ENCODE data around the gene TEPSIN.

The TEPSIN gene

DNA sequence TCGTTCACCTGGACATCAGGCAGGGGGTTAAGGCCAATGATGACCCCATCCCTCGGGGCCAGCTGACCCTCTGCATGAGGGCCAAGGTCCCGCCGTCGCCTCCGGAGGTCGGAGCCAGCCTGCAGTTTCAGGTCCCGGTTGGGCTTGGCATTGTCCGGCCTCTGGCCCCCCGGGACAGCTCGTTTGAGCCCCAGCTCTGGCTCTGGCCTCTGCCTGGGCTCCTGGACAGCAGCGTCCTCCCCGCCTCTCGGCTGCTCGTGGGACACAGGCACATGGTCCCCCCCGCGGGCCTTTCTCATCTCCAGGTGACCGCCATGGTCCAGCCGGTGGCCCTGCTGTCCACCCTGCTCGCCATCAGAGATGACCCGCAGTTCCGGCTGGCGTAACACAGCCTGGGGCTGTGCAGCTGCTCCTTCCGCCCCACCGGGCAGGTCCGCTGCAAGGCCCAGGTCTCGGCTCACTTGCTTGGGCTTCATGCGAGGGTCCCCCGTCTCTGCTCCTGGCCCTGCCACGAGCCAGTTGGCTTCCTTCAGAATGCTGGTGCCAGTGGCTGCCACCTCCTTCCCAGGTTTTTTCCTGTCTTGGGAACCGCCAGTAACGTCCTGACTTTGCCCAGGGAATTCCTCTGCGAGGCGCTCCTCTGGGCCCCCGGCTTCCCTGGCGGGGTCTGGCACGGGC, 6.9 kb upstream of the TEPSIN start:
- Histone ChIP-seq H3K27me3 (ENCODE audit: control insufficient read depth, insufficient read depth, low read length) (no peaks in the 10 kb centered on the region), H3K4me3 (ENCODE audit: low read length) (no peak overlapping the region), H3K36me3 (ENCODE audit: control insufficient read depth, insufficient read depth, low read length) (peaks cover 6% of the 10 kb centered on the region), H3K9ac (ENCODE audit: low read length) (no peak overlapping the region), H3K4me1 (ENCODE audit: control insufficient read depth, insufficient read depth, low read length) (peaks cover 3% of the 10 kb centered on the region), H3K9me3 (ENCODE audit: control insufficient read depth, low read length) (no peaks in the 10 kb centered on the region)

DNA sequence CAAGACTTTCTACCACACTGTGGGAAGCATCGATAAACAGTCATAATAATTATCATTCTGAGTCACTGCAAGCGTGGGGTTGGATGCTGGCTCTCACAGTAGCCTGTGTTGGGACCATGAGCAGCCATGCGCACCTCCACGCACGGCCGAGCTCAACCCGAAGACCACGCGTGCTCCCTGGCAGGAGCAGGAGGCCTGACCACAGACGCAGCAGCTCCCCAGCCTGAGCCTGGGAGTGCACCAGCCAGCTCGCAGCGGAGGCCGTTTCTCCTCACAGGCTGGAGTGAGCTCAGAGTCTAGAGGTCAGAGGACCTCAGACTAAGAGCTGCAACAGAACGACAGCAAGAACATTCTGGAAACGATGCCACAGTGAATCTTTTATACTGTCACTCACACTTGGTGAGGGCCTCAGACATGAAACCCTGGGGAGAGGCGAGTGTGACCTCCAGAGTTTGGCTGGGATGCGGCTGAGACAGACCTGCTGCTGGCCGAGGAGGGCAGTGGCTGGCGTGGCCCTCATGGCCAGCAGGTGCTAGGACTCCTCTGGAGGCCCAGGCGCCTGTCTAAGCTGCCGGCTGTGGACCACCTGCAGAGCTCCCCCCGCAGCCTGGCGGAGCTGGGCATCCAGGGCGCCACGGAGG, 6.3 kb upstream of the TEPSIN start:
- peaks cover 5% of the 10 kb centered on the region for H3K4me1 ChIP-seq (ENCODE audit: control insufficient read depth, insufficient read depth, low read length)
- no peak overlapping the region for H3K4me3 ChIP-seq (ENCODE audit: low read length)
- H3K27me3 ChIP-seq (ENCODE audit: control insufficient read depth, insufficient read depth, low read length), result no peaks in the 10 kb centered on the region
- peaks cover 6% of the 10 kb centered on the region for H3K36me3 ChIP-seq (ENCODE audit: control insufficient read depth, insufficient read depth, low read length)
- H3K9me3 ChIP-seq (ENCODE audit: control insufficient read depth, low read length), result no peaks in the 10 kb centered on the region
- H3K9ac ChIP-seq (ENCODE audit: low read length), result no peak overlapping the region

DNA sequence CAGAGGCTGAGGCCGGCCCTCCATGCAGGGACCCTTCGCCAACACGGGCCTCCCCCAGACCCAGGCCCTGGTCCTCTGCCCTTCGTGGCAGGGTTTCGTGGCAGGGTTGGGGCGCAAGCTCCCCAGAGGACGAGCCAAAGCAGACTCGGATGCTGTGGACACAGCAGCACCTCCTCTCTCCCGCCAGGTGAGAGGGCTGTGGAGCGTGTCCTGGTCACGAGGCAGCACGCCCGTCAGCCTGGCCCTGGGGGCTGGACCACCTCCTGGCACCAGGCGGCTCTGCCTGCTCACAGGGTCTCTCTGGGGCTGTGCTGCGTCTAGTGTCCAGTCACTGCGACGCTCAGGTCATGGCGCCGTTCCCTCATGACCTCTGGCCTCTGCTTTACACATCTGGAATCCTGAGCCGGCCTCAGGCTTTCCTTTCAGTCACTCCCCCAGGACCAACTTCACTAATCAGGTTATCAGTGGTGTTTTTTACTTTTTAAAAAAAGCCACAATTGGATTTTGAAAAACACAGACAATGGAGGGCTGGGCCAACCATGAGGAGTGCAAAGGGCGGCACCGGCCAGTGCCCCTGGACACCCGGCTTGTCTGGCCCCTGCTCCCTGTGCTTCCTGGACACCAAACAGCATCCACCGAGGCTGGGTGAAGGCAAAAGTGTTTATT, 5.6 kb upstream of the TEPSIN start:
- Histone ChIP-seq H3K4me3 (ENCODE audit: low read length) (no peak overlapping the region), H3K9ac (ENCODE audit: low read length) (no peak overlapping the region), H3K4me1 (ENCODE audit: control insufficient read depth, insufficient read depth, low read length) (peaks cover 10% of the 10 kb centered on the region), H3K9me3 (ENCODE audit: control insufficient read depth, low read length) (no peaks in the 10 kb centered on the region), H3K36me3 (ENCODE audit: control insufficient read depth, insufficient read depth, low read length) (peaks cover 3% of the 10 kb centered on the region), H3K27me3 (ENCODE audit: control insufficient read depth, insufficient read depth, low read length) (no peaks in the 10 kb centered on the region)

DNA sequence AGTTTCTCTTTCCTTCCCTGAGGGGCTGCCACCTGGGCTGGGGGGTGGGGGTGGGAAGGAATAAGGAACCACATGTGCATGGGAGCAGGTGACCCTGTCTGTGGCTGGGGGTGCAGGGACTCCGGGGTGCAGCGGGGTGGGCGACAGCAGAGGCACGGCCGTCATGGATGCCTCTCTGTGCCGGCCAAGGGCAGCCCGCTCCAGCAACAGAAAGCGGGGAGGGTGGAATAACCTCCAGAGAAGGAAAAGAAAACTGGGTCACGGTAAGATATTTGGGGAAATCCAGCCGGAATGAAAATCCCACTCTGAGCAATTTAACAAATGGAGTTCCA, 4.4 kb upstream of the TEPSIN start:
- H3K4me3 ChIP-seq (ENCODE audit: low read length), result no peak overlapping the region
- no peak overlapping the region for H3K9ac ChIP-seq (ENCODE audit: low read length)
- H3K9me3 ChIP-seq (ENCODE audit: control insufficient read depth, low read length), result no peaks in the 10 kb centered on the region
- no peaks in the 10 kb centered on the region for H3K36me3 ChIP-seq (ENCODE audit: control insufficient read depth, insufficient read depth, low read length)
- peaks cover 10% of the 10 kb centered on the region for H3K4me1 ChIP-seq (ENCODE audit: control insufficient read depth, insufficient read depth, low read length)
- H3K27me3 ChIP-seq (ENCODE audit: control insufficient read depth, insufficient read depth, low read length), result no peaks in the 10 kb centered on the region

DNA sequence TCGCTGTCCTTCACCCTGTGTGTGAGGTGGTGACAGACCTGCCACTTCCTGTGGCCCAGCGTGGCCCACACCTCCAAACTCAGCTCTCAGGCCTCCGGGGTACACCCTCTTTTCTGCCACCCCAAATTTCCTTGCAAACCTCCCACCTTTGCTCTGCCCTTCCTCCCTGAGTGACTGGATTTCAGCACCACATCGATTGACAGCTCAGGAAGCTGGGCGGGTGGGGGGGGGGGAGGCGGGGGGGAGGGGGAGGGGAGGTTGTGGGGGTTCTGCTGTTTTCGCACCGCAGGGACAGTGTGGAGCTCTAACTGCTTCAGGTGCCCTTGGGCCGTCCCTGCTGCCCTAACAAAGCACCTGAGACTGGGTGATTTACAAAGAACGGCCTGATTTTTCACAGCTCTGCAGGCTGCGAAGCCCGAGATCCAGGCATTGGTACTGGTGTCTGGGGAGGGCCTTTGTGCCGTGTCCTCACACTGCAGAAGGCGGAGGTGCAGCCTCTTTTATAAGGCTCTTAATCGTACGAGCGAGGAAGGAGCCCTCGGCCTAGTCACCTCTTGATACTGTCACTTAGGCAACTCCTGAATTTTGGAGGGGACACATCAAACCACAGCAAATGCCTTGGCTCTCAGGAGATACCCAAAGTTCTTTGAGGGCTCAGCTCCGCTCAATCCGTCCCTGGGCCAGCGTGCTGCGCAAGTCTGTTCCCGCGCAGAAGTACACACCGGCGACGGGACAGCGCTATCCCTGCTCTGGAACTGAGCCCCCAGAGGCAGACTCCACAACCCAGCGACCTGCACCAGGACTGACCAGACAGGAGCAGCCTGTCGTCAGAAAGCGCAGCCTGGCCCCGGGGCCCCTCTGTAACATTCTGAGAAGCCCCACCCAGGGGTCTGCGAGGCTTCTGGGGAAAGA, 3.8 kb upstream of the TEPSIN start:
- no peak overlapping the region for H3K4me3 ChIP-seq (ENCODE audit: low read length)
- H3K9me3 ChIP-seq (ENCODE audit: control insufficient read depth, low read length), result no peaks in the 10 kb centered on the region
- no peak overlapping the region for H3K9ac ChIP-seq (ENCODE audit: low read length)
- peaks cover 15% of the 10 kb centered on the region for H3K4me1 ChIP-seq (ENCODE audit: control insufficient read depth, insufficient read depth, low read length)
- H3K36me3 ChIP-seq (ENCODE audit: control insufficient read depth, insufficient read depth, low read length), result no peaks in the 10 kb centered on the region
- H3K27me3 ChIP-seq (ENCODE audit: control insufficient read depth, insufficient read depth, low read length), result no peaks in the 10 kb centered on the region

DNA sequence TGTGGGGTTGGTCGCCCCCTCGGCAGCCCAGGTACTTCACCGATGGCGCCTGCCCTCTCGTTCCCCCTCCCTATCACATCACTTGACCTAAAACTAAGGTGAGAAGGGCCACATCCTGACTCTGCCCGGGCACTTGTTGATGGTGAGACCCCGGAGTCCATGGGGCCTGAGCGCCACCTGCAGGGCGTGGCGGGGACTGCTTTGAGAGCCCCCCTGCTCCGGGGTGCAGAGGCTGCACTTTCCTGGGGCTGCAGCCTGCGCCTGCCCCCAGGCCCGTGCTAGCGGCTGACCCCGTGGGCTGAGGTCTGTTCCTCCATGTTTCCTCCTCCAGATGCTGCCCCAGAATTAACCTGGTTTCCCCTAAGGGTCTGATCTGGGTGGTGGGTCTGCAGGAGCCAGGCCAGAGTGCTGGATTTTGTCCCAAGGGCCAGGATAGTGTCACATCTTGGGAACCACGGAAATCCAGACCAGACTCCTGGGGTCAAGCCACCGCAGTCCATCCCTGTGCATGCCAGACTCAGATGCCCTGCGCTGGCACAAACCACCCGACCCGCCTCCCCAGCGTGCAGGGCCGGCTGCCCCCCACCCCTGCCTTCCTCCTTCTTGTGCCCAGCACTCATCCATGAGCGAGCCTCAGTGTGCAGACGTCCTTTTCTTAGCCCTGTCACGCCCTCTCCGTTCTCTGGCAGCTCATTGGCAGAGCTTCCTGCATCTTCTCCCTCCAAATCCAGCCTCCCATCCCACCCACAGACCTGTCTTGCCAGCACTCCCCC, 3.0 kb upstream of the TEPSIN start:
- H3K4me3 ChIP-seq (ENCODE audit: low read length), result no peak overlapping the region
- no peaks in the 10 kb centered on the region for H3K9me3 ChIP-seq (ENCODE audit: control insufficient read depth, low read length)
- H3K9ac ChIP-seq (ENCODE audit: low read length), result no peak overlapping the region
- H3K36me3 ChIP-seq (ENCODE audit: control insufficient read depth, insufficient read depth, low read length), result no peaks in the 10 kb centered on the region
- peaks cover 21% of the 10 kb centered on the region for H3K4me1 ChIP-seq (ENCODE audit: control insufficient read depth, insufficient read depth, low read length)
- H3K27me3 ChIP-seq (ENCODE audit: control insufficient read depth, insufficient read depth, low read length), result no peaks in the 10 kb centered on the region

DNA sequence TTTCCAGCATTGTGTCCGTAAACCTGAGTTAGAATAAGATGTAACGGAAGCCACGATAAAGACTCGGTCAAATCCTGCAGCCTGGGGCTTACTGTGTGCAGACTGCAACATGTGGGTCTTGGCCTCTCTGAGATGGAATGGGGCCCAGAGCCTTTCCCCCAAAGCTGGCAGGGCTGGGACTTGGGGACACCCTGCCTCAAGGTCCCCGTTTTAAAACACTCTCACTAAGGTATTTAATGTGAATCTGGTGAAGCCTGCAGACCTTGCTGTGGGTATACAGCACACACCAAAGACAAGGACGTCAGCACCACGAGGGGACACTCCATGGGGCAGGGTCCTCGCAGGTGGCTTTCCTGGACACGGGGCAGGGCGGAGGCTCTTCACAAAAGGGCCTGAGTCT, 2.3 kb upstream of the TEPSIN start:
- H3K27me3 ChIP-seq (ENCODE audit: control insufficient read depth, insufficient read depth, low read length), result no peaks in the 10 kb centered on the region
- no peaks in the 10 kb centered on the region for H3K9me3 ChIP-seq (ENCODE audit: control insufficient read depth, low read length)
- peaks cover 21% of the 10 kb centered on the region for H3K4me1 ChIP-seq (ENCODE audit: control insufficient read depth, insufficient read depth, low read length)
- H3K9ac ChIP-seq (ENCODE audit: low read length), result no peak overlapping the region
- no peak overlapping the region for H3K4me3 ChIP-seq (ENCODE audit: low read length)
- H3K36me3 ChIP-seq (ENCODE audit: control insufficient read depth, insufficient read depth, low read length), result no peaks in the 10 kb centered on the region

- no peaks in the 10 kb centered on the region for H3K9me3 ChIP-seq (ENCODE audit: control insufficient read depth, low read length)
- H3K36me3 ChIP-seq (ENCODE audit: control insufficient read depth, insufficient read depth, low read length), result no peaks in the 10 kb centered on the region
- no peaks in the 10 kb centered on the region for H3K27me3 ChIP-seq (ENCODE audit: control insufficient read depth, insufficient read depth, low read length)
- H3K9ac ChIP-seq (ENCODE audit: low read length), result no peak overlapping the region
- H3K4me1 ChIP-seq (ENCODE audit: control insufficient read depth, insufficient read depth, low read length), result peaks cover 21% of the 10 kb centered on the region
- H3K4me3 ChIP-seq (ENCODE audit: low read length), result no peak overlapping the region
Measured at GRCh38 chr17:81240761-81241160, 1.9 kb upstream of the TEPSIN start.

DNA sequence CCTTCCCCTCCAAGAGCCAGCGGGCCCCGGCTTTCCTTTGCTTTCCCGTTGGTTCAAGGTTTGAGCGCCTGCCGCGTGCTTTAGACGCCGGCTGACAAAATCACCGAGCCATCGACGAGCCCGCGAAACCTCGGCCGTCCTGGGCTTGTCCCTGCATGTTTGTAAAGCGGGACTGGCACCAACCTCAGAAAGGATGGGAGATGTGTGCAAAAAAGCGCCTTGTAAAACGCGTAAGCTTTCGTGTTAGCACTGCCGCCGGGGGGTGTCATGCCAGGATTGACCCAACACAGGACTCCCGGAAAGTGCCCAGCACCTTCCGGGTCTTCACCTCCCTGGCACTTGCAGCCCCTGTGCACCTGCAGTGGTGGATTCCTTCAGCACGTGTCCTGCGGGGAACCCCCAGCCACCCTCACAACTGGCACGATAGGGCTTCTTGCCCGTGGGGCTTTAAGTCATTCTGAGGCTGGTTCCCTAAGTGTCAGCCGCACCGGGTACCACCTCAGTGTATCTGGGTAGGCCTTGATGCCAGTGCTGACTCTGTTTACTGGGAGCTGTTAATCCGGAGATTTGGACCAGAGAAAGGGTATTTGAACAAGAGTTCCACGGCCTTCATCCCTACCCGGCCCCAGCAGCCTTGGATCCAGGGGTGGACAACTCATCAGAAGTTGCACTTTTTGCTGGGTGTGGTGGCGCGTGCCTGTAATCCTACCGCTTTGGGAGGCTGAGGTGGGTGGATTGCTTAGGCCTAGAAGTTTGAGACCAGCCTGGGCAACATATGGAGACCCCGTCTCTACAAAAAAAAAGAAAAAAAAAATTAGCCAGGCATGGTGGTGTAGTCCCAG, 1.1 kb upstream of the TEPSIN start:
- H3K4me3 ChIP-seq (ENCODE audit: low read length), result peak overlapping the region; percentile 29
- H3K27me3 ChIP-seq (ENCODE audit: control insufficient read depth, insufficient read depth, low read length), result no peaks in the 10 kb centered on the region
- H3K36me3 ChIP-seq (ENCODE audit: control insufficient read depth, insufficient read depth, low read length), result no peaks in the 10 kb centered on the region
- H3K4me1 ChIP-seq (ENCODE audit: control insufficient read depth, insufficient read depth, low read length), result peaks cover 21% of the 10 kb centered on the region
- peak overlapping the region; percentile 70 for H3K9ac ChIP-seq (ENCODE audit: low read length)
- H3K9me3 ChIP-seq (ENCODE audit: control insufficient read depth, low read length), result no peaks in the 10 kb centered on the region

GRCh38 chr17:81238490-81238814, 403 bp downstream of the TEPSIN start:
- H3K9ac ChIP-seq (ENCODE audit: low read length), result peak overlapping the region; percentile 79
- H3K4me1 ChIP-seq (ENCODE audit: control insufficient read depth, insufficient read depth, low read length), result peaks cover 21% of the 10 kb centered on the region
- H3K4me3 ChIP-seq (ENCODE audit: low read length), result peak overlapping the region; percentile 82
- H3K36me3 ChIP-seq (ENCODE audit: control insufficient read depth, insufficient read depth, low read length), result no peaks in the 10 kb centered on the region
- H3K27me3 ChIP-seq (ENCODE audit: control insufficient read depth, insufficient read depth, low read length), result no peaks in the 10 kb centered on the region
- H3K9me3 ChIP-seq (ENCODE audit: control insufficient read depth, low read length), result no peaks in the 10 kb centered on the region
